Measurements from ENCODE around the gene ZNF786. TPM values are rescaled to one million over a fixed set of nuclear protein-coding genes. Genes with fewer than 3 reads are reported as not detected.
"Not testable (repeated sequence)": the region's sequence is repeated elsewhere in the genome, so short reads cannot be mapped to it uniquely, and the experiment has no call there.

ZNF786 gene
- total RNA-seq, 2 donors from 2014 or later, result 7.8 to 10.8 TPM

- Mint-ChIP-seq H3K27ac (no peak overlapping the region), H3K9me3 (no peaks in the 10 kb centered on the region), H3K27me3 (no peaks in the 10 kb centered on the region), H3K36me3 (no peaks in the 10 kb centered on the region), H3K4me3 (no peak overlapping the region), H3K4me1 (ENCODE audit: low read depth in 2 of 2) (peaks cover 0 to 4% of the 10 kb centered on the region in 2 donors)
- DNase-seq (ENCODE audit: low spot score) (no peak), ATAC-seq (peak; percentile 9 to 29)
Observed at GRCh38 chr7:149071182-149071635, 19.3 kb downstream of the ZNF786 start.

- peak in 1 of 2 donors; percentile 24 for ATAC-seq
- no peak for DNase-seq (ENCODE audit: low spot score)
- no peaks in the 10 kb centered on the region for H3K27me3 Mint-ChIP-seq
- no peak overlapping the region for H3K27ac Mint-ChIP-seq
- no peak overlapping the region for H3K4me3 Mint-ChIP-seq
- H3K9me3 Mint-ChIP-seq, result no peaks in the 10 kb centered on the region
- no peaks in the 10 kb centered on the region for H3K36me3 Mint-ChIP-seq
- H3K4me1 Mint-ChIP-seq (ENCODE audit: low read depth in 2 of 2), result peaks cover 0 to 6% of the 10 kb centered on the region in 2 donors
Observed at GRCh38 chr7:149070372-149071125, 20.0 kb downstream of the ZNF786 start.

GRCh38 chr7:149067869-149068268, 22.6 kb downstream of the ZNF786 start:
- Mint-ChIP-seq H3K36me3 (no peaks in the 10 kb centered on the region), H3K27me3 (no peaks in the 10 kb centered on the region), H3K9me3 (no peaks in the 10 kb centered on the region), H3K27ac (peak overlapping the region in 1 of 2 donors; percentile 28), H3K4me3 (no peak overlapping the region), H3K4me1 (ENCODE audit: low read depth in 2 of 2) (peaks cover 6 to 14% of the 10 kb centered on the region in 2 donors)
- ATAC-seq, result no peak
- DNase-seq (ENCODE audit: low spot score), result no peak

GRCh38 chr7:149063476-149063875, 27.0 kb downstream of the ZNF786 start:
- Mint-ChIP-seq H3K9me3 (no peaks in the 10 kb centered on the region), H3K36me3 (no peaks in the 10 kb centered on the region), H3K27me3 (no peaks in the 10 kb centered on the region), H3K4me3 (no peak overlapping the region), H3K4me1 (ENCODE audit: low read depth in 2 of 2) (peaks cover 6 to 14% of the 10 kb centered on the region in 2 donors), H3K27ac (no peak overlapping the region)
- DNase-seq (ENCODE audit: low spot score) (no peak), ATAC-seq (no peak)

- H3K4me1 Mint-ChIP-seq (ENCODE audit: low read depth in 2 of 2), result peaks cover 6 to 10% of the 10 kb centered on the region in 2 donors
- H3K27ac Mint-ChIP-seq; H3K36me3 Mint-ChIP-seq; H3K4me3 Mint-ChIP-seq; DNase-seq (ENCODE audit: low spot score); ATAC-seq; H3K9me3 Mint-ChIP-seq; H3K27me3 Mint-ChIP-seq: not testable (repeated sequence)
Observed at GRCh38 chr7:149062217-149062899, 28.2 kb downstream of the ZNF786 start.

GRCh38 chr7:149060156-149060555, 30.4 kb downstream of the ZNF786 start:
- no peaks in the 10 kb centered on the region for H3K9me3 Mint-ChIP-seq
- no peaks in the 10 kb centered on the region for H3K36me3 Mint-ChIP-seq
- H3K27ac Mint-ChIP-seq, result no peak overlapping the region
- no peak for ATAC-seq
- no peaks in the 10 kb centered on the region for H3K27me3 Mint-ChIP-seq
- DNase-seq (ENCODE audit: low spot score), result no peak
- peaks cover 4% of the 10 kb centered on the region in 2 donors for H3K4me1 Mint-ChIP-seq (ENCODE audit: low read depth in 2 of 2)
- H3K4me3 Mint-ChIP-seq, result no peak overlapping the region

- Mint-ChIP-seq H3K4me1 (ENCODE audit: low read depth in 2 of 2) (peaks cover 4 to 5% of the 10 kb centered on the region in 2 donors), H3K9me3 (no peaks in the 10 kb centered on the region), H3K27ac (no peak overlapping the region), H3K4me3 (no peak overlapping the region), H3K36me3 (no peaks in the 10 kb centered on the region), H3K27me3 (no peaks in the 10 kb centered on the region)
- ATAC-seq (no peak), DNase-seq (ENCODE audit: low spot score) (no peak)
Observed at GRCh38 chr7:149053885-149054284, 36.6 kb downstream of the ZNF786 start.

- no peak overlapping the region for H3K4me3 Mint-ChIP-seq
- ATAC-seq, result no peak
- no peaks in the 10 kb centered on the region for H3K27me3 Mint-ChIP-seq
- DNase-seq (ENCODE audit: low spot score), result no peak
- no peak overlapping the region for H3K27ac Mint-ChIP-seq
- no peaks in the 10 kb centered on the region for H3K9me3 Mint-ChIP-seq
- no peaks in the 10 kb centered on the region for H3K36me3 Mint-ChIP-seq
- peaks cover 4 to 5% of the 10 kb centered on the region in 2 donors for H3K4me1 Mint-ChIP-seq (ENCODE audit: low read depth in 2 of 2)
Observed at GRCh38 chr7:149053384-149053783, 37.1 kb downstream of the ZNF786 start.

GRCh38 chr7:149050941-149051340, 39.6 kb downstream of the ZNF786 start:
- no peak for DNase-seq (ENCODE audit: low spot score)
- ATAC-seq, result peak; percentile 65 to 82
- no peaks in the 10 kb centered on the region for H3K9me3 Mint-ChIP-seq

GRCh38 chr7:149048805-149049204, 41.7 kb downstream of the ZNF786 start:
- DNase-seq (ENCODE audit: low spot score) (no peak), ATAC-seq (no peak)
- Mint-ChIP-seq H3K36me3 (no peaks in the 10 kb centered on the region), H3K27ac (no peak overlapping the region), H3K27me3 (no peaks in the 10 kb centered on the region), H3K4me1 (ENCODE audit: low read depth in 2 of 2) (peaks cover 4 to 5% of the 10 kb centered on the region in 2 donors), H3K9me3 (no peaks in the 10 kb centered on the region), H3K4me3 (no peak overlapping the region)

More at GRCh38 chr7:149050941-149051340, 39.6 kb downstream of the ZNF786 start:
- no peak overlapping the region for H3K4me3 Mint-ChIP-seq
- H3K36me3 Mint-ChIP-seq, result no peaks in the 10 kb centered on the region
- no peaks in the 10 kb centered on the region for H3K27me3 Mint-ChIP-seq
- no peak overlapping the region for H3K27ac Mint-ChIP-seq
- peaks cover 4 to 5% of the 10 kb centered on the region in 2 donors for H3K4me1 Mint-ChIP-seq (ENCODE audit: low read depth in 2 of 2)

- no peak overlapping the region for H3K27ac Mint-ChIP-seq
Observed at GRCh38 chr7:149046416-149046815, 44.1 kb downstream of the ZNF786 start.

GRCh38 chr7:149043936-149044335, 46.6 kb downstream of the ZNF786 start:
- Mint-ChIP-seq H3K9me3 (no peaks in the 10 kb centered on the region), H3K4me3 (no peak overlapping the region), H3K27ac (no peak overlapping the region), H3K27me3 (no peaks in the 10 kb centered on the region), H3K4me1 (ENCODE audit: low read depth in 2 of 2) (no peaks in the 10 kb centered on the region), H3K36me3 (no peaks in the 10 kb centered on the region)
- ATAC-seq (no peak), DNase-seq (ENCODE audit: low spot score) (no peak)

More at GRCh38 chr7:149046416-149046815, 44.1 kb downstream of the ZNF786 start:
- Mint-ChIP-seq H3K4me1 (ENCODE audit: low read depth in 2 of 2) (peaks cover 4 to 5% of the 10 kb centered on the region in 2 donors), H3K9me3 (no peaks in the 10 kb centered on the region), H3K36me3 (no peaks in the 10 kb centered on the region), H3K27me3 (no peaks in the 10 kb centered on the region), H3K4me3 (no peak overlapping the region)
- no peak for DNase-seq (ENCODE audit: low spot score)
- no peak for ATAC-seq

GRCh38 chr7:149041350-149041749, 49.2 kb downstream of the ZNF786 start:
- no peaks in the 10 kb centered on the region for H3K27me3 Mint-ChIP-seq
- peaks cover 0 to 14% of the 10 kb centered on the region in 2 donors for H3K4me1 Mint-ChIP-seq (ENCODE audit: low read depth in 2 of 2)
- no peaks in the 10 kb centered on the region for H3K9me3 Mint-ChIP-seq
- H3K36me3 Mint-ChIP-seq, result peaks cover 4% of the 10 kb centered on the region
- DNase-seq (ENCODE audit: low spot score) (no peak), ATAC-seq (no peak)
- H3K4me3 Mint-ChIP-seq, result no peak overlapping the region
- no peak overlapping the region for H3K27ac Mint-ChIP-seq

GRCh38 chr7:149038641-149039040, 51.9 kb downstream of the ZNF786 start:
- not testable (repeated sequence) for H3K4me3 Mint-ChIP-seq; ATAC-seq; H3K36me3 Mint-ChIP-seq; H3K27me3 Mint-ChIP-seq; H3K9me3 Mint-ChIP-seq; H3K27ac Mint-ChIP-seq; DNase-seq (ENCODE audit: low spot score)
- peaks cover 0 to 17% of the 10 kb centered on the region in 2 donors for H3K4me1 Mint-ChIP-seq (ENCODE audit: low read depth in 2 of 2)

Data from natural killer cell treated with Interleukin-12 subunit alpha and Interleukin-12 subunit beta and Interleukin-15 and Interleukin-18, amount 100 ng/mL, for 72 hours (primary cell).